HG02870 (cell line): ENCODE measurements around the gene PRKAR1B.

Source experiments
- ATAC-seq: cut with Tn5 transposase; IDR thresholded peaks from one replicate; pipeline ENCODE4 v1.9.1; 2021; ENCODE audit warnings: mild to moderate bottlenecking, moderate library complexity; ENCODE audit not compliant: unreplicated experiment

Gene PRKAR1B

GRCh38 chr7:514651-515598, 212.2 kb downstream of the PRKAR1B start:
- ATAC-seq = no peak

GRCh38 chr7:514242-514641, 212.8 kb downstream of the PRKAR1B start:
- no peak for ATAC-seq

- ATAC-seq = no peak
Measured at GRCh38 chr7:513521-514166, 213.4 kb downstream of the PRKAR1B start.

DNA sequence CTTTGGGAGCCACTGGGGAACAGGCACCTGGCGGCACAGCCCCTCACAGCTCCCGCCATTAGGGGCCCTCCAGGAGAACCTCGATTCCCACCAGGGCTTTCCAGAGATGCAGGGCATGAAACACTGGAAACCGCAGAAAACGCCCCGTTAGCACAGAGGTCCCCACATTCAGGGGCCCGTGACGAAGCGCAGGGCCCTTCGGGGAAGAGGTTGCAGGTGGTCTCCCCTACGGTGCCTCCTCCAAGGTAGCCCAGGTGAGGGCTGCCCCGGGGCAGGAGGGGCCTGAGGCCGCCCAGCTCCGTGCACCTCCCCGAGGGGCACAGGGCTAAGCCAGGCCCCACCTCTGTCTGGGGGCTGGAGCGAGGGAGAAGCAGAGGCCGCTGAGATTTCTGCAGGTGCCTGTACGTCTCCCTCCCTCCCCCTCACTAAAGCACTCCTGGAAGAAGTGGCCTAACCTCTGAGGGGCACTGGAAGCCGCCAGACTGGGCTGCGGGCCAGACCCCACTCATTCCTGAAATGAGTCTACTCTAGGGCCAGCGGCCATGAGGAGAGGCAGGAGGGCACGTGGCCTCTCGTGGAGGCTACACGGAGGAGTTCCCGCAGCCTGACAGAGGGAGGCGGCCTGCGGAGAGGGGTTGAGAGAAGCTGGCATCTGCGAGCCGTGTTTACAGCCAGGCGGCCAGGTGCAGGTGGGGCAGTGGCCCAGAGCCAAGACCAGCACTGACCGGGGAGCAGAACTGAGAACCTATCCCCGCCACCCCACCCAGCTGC, 214.4 kb downstream of the PRKAR1B start:
- ATAC-seq = no peak

DNA sequence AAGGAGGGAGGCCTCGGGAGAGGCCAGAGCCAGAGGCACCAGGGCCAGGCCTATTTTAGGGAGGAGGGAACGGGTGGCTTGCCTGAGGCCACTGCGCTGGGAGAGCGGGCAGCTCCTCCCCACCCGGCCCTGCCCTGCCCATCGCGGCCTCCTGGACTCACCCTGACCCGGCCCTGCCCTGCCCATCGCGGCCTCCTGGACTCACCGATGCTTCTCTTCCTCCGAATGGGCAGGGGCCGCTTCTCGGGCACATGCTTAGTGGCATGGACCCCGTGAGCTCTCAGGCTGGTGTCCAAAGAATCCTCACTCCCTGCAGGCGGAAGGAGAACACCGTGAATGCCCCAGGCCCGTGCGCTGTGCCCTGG, 215.0 kb downstream of the PRKAR1B start:
- ATAC-seq = no peak

GRCh38 chr7:511476-512145, 215.5 kb downstream of the PRKAR1B start:
- no peak for ATAC-seq

DNA sequence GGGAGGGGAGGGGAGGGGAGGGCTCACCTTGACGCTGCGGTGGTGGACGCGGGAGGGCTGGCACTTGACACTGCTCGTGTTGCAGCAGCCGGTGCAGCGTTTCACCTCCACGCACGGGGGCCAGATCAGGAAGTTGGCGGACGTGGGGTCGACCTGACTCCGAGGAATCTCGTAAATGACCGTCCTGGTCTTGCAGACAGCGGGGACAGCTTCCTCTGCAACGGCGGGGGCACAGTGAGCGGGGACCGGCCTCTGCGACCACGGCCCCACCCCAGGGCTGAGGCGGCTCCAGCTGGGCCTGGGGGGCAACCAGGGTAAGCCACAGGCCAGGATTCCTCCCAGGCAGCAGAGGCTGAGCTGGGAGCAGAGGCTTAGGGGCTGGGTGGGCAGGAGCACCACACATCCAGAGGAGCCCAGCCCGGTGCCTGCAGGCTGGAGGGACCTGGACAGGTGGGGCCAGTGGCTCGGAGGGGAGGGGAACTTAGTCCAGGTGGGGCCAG, 216.2 kb downstream of the PRKAR1B start:
- ATAC-seq = no peak

DNA sequence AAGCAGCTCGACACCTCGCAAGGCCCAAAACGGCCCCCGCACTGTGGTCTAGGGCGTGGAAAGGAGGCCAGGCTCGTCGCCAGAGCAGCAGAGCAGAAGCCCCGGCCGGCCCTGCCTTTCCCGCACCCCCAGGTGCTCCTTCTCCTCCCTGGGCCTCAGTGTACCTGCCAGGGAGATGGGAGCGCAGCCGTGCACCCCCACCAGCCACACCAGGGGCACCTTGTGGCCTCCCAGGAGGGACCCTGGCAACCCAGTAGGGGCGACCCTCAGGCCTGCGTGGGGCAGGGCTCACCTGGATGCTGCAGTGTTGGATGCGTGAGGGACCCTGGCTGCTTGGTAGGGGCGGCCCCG, 217.0 kb downstream of the PRKAR1B start:
- ATAC-seq = no peak

- ATAC-seq = no peak
Measured at GRCh38 chr7:509426-510130, 217.5 kb downstream of the PRKAR1B start.

DNA sequence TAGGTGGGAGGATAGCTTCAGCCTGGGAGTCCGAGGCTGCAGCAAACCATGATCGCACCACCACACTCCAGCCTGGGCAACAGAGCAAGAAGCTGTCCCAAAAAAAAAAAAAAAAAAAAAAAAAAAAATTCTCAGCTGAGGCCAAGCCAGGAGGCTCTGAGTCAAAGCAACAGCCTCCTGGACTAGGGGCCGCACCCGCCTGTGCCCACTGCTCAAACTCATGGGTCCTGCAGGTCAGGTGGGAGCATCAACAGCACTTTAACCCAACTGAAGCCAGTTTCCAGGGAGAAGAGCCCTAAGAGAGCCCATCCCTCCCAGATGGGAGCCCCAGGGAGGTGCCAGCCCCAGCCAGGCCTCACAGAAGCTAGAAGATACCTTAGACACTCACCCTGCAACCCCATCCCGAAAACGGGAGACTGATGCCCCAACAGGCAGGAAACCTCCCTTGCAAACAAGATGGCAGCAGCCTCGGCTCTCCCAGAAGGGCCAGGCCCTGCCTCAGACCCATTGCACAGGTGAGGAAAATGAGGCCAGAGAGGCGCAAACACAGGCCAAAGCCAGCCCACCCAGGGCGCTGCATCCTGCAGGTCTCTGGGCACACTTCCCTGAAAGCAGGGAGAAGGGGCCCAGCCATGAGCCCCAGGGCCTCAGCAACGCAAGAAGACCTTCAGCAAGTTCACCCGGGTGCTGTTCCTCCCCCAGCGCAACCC, 218.5 kb downstream of the PRKAR1B start:
- no peak for ATAC-seq

GRCh38 chr7:507623-508300, 219.3 kb downstream of the PRKAR1B start:
- ATAC-seq = no peak

DNA sequence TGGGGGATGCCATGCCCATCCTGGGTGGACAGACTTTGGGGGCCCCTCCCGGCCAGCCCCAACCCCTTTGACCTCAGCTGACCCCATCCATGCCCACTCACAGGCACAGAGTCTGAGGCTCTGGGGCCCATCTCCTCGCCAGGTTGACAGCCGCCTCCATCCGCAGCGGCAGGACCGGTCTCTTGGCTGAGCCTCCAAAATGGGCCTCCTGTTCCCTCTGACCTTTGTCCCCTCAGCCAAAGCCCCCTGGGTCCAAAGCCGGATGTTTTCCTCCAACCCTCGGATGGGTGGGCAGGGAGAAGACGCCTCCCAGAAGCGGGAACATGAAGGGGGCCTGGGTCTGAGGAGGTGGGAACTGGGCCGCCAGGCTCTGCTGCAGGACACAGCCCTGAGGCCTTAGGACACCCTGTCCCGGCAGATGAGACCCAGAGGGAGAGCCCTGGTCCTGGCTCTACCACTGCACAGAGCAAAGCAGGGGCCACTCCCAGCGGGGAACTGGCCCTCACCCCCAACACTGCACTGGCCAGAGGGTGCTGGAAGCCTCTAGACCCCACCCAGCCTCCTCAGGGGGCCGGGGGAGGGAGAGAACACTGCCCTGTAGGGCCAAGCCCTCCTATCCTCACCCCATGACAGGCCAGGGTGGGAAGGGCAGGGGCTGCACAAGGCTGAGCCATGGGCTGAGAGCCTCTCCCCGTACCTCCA, 220.0 kb downstream of the PRKAR1B start:
- no peak for ATAC-seq

GRCh38 chr7:506391-506831, 220.7 kb downstream of the PRKAR1B start:
- ATAC-seq = no peak

DNA sequence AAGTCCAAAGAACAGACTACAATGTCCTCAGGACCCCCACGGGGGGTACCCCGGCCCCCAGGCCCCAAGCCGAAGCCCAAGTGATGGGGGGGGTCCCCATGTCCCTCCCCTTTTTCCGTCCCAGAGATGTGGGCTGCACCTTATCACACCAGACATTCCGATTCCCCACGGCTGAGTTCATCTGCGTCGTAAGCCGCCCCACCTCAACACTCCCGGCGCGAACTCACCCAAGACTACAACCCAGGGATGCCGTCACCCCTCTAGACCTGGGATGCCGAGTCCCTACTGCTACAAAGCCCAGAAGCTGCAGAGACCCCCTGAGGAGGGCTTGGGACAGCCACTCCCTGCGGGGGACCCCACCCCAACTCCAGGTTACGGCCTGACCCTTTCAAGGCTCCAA, 221.9 kb downstream of the PRKAR1B start:
- ATAC-seq = no peak

DNA sequence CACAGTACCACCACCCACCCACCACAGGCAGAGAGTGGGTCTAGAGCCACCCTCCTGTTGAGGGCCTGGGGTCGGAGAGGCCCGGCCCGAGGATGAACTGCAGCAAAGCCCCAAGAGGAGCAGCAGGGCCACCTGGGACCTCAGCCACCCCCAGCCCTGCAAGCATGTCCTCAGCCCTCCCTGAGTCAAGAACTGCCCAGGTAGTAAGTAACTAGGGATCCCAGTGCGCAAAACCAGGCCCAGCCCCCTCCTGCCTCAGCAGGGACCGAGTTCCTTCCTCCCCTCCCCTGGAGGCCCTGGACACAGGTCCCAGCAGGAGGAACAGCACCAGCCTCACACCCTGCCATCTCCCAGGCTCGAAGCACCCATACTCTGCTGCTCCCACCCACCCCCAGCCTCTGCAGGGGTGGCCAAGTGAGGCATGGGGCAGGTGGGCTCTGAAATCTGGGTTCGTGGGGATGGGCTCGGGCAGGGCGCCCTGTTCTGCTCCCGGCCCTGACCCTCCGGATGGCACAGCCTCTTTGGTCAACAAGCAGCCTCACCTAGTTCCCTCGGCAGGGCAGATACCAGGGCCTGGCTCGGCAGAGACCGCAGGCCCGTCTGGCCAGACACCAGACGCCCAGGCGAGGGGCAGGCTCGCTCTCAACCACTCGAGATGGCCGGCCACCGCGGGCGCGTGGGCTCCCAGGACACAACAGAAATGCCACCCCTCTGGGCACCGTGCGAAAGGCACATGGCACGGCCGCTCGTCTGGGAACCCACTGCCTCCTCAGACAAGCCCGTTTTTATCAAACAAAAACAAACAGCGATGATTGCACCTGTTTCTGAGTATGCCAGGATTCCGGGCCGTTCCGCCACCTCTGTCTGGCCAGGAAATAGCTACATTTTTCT, 222.6 kb downstream of the PRKAR1B start:
- no peak for ATAC-seq

DNA sequence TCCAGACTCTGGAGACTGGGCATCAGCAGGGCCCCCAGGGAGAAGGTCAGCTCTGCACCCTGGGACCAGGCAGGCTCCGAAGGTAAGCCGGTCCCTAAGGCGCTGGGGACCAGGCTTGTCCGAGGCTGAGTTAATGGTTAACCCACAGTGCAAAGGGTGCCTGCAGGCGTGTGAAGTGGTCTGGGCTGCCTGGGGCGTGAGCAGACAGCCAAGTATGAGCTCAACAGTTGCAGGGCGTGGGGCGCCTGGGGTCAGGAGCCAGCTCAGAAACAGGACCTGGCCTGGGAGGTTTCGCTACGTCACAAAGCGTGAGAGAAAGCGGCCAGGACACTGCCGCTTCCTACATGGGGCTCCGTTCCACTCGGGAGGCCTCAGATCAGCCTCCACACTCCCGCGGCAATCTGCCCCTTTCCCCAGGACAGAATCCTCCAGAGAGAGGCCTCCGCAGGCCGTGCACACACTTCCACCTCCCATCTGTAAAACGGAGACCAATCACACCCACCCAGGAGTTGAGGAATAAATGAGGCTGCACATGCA, 223.4 kb downstream of the PRKAR1B start:
- no peak for ATAC-seq

GRCh38 chr7:502296-502695, 224.8 kb downstream of the PRKAR1B start:
- ATAC-seq = no peak
